Brain microvascular endothelial cell (primary cell): Measurements from ENCODE around the gene BDH2.

ENCODE experiments used
- DNase-seq: peaks from one replicate; pipeline ENCODE4 v3.0.0-alpha.2; 2020
- H3K27ac ChIP-seq: fragments of 250-450 bp; sonication (Bioruptor Pico); 2 replicates; pipeline ENCODE4 v1.5.1; 2020; ENCODE audit warnings: mild to moderate bottlenecking, moderate library complexity
- H3K27me3 ChIP-seq: fragments of 250-450 bp; sonication (Bioruptor Pico); replicated peaks from 2 replicates; pipeline ENCODE4 v1.5.1; 2020; ENCODE audit warnings: mild to moderate bottlenecking
- H3K36me3 ChIP-seq: fragments of 250-450 bp; sonication (Bioruptor Pico); replicated peaks from 2 replicates; pipeline ENCODE4 v1.5.1; 2020; ENCODE audit warnings: mild to moderate bottlenecking
- H3K4me3 ChIP-seq: 2 replicates; pipeline ENCODE4 v1.5.1; 2011; ENCODE audit warnings: low read depth, mild to moderate bottlenecking, control low read depth, low read length, moderate library complexity
- in situ Hi-C: cut with HindIII; loops from 2 replicates; pipeline ENCODE4 v1.10.0; 2017; ENCODE audit warnings: low sequenced_read_pairs, low pct_ligation_motif_present
- TF ChIP-seq, protein P1 (sequence below): IDR thresholded peaks from 2 replicates; pipeline ENCODE4 v1.5.1; 2011; ENCODE audit warnings: low read depth, mild to moderate bottlenecking, moderate library complexity, low read length, control low read depth, inconsistent platforms; ENCODE audit errors: missing control alignments

Gene BDH2

GRCh38 chr4:103104886-103105285, 5.3 kb upstream of the BDH2 start:
- in situ Hi-C loops = no loop called here

GRCh38 chr4:103100691-103101090, 1.1 kb upstream of the BDH2 start:
- Histone ChIP-seq H3K27ac (no peak overlapping the region), H3K27me3 (no peaks in the 10 kb centered on the region), H3K4me3 (no peak overlapping the region), H3K36me3 (no peaks in the 10 kb centered on the region)
- no peak for DNase-seq
- in situ Hi-C loops = no loop called here
- TF ChIP-seq, protein P1, sequence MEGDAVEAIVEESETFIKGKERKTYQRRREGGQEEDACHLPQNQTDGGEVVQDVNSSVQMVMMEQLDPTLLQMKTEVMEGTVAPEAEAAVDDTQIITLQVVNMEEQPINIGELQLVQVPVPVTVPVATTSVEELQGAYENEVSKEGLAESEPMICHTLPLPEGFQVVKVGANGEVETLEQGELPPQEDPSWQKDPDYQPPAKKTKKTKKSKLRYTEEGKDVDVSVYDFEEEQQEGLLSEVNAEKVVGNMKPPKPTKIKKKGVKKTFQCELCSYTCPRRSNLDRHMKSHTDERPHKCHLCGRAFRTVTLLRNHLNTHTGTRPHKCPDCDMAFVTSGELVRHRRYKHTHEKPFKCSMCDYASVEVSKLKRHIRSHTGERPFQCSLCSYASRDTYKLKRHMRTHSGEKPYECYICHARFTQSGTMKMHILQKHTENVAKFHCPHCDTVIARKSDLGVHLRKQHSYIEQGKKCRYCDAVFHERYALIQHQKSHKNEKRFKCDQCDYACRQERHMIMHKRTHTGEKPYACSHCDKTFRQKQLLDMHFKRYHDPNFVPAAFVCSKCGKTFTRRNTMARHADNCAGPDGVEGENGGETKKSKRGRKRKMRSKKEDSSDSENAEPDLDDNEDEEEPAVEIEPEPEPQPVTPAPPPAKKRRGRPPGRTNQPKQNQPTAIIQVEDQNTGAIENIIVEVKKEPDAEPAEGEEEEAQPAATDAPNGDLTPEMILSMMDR = no peak

More at GRCh38 chr4:103104886-103105285, 5.3 kb upstream of the BDH2 start:
- Histone ChIP-seq H3K4me3 (no peak overlapping the region), H3K27ac (no peak overlapping the region), H3K27me3 (no peaks in the 10 kb centered on the region), H3K36me3 (peaks cover 3% of the 10 kb centered on the region)
- no peak for DNase-seq
- TF ChIP-seq, protein P1 = no peak

- in situ Hi-C loops = no loop called here
- Histone ChIP-seq H3K27me3 (no peaks in the 10 kb centered on the region), H3K4me3 (peak overlapping the region; percentile 57), H3K27ac (peak overlapping the region; percentile 67), H3K36me3 (peaks cover 3% of the 10 kb centered on the region)
- TF ChIP-seq, protein P1 = no peak
- DNase-seq = peak; percentile 2
Observed at GRCh38 chr4:103098756-103099440, 736 bp downstream of the BDH2 start.

GRCh38 chr4:103098341-103098740, 1.3 kb downstream of the BDH2 start:
- in situ Hi-C loops = no loop called here
- H3K4me3 ChIP-seq = peak overlapping the region; percentile 57
- no peak for DNase-seq
- H3K27ac ChIP-seq = no peak overlapping the region
- TF ChIP-seq, protein P1 = no peak
- peaks cover 3% of the 10 kb centered on the region for H3K36me3 ChIP-seq
- no peaks in the 10 kb centered on the region for H3K27me3 ChIP-seq

DNA sequence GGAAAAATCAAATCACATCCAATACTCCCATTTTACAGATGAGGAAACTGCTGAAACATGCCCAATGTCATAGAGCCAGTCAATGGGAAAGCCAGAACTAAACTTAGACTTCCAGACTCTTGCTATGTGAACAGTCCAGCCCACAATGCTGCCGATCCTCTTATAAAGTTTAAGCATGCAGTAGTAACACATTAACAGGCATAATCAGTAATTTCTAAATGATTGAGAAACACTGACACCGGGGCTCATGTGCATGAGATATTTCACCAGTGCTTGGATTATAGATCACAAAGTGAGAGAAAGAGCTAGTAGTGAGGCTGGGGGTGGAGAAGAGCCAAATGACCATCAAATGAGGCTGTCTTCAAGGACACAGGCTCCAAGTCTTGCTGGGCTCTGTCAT, 2.5 kb downstream of the BDH2 start:
- H3K4me3 ChIP-seq = no peak overlapping the region
- no peak overlapping the region for H3K27ac ChIP-seq
- TF ChIP-seq, protein P1 = no peak
- H3K36me3 ChIP-seq = peaks cover 6% of the 10 kb centered on the region
- no peaks in the 10 kb centered on the region for H3K27me3 ChIP-seq
- no peak for DNase-seq
- in situ Hi-C loops = no loop called here

- no peak overlapping the region for H3K4me3 ChIP-seq
- in situ Hi-C loops = no loop called here
- TF ChIP-seq, protein P1 = no peak
- no peak overlapping the region for H3K27ac ChIP-seq
- peaks cover 20% of the 10 kb centered on the region for H3K36me3 ChIP-seq
- no peaks in the 10 kb centered on the region for H3K27me3 ChIP-seq
- DNase-seq = no peak
Observed at GRCh38 chr4:103095080-103095479, 4.6 kb downstream of the BDH2 start.
